ENCODE results near the gene OTOA.

Gene OTOA

DNA sequence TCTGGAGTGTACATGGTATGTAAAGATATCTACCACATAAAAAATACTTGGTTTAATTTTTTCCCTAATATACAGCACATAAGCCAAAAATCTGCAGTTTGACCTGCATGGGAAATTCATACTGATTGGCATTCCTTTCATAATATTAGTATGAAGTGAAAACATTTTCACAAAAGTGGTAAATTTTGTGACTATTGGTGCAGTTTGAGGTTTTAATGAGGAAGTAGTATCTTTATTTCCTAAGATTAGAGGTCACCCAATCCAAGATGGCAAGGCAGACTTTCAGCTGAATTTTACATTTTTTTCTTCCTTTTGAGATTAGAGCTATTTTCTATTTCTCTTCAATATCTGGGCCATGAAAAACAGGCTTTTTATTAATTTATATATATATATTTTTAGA lies 43.2 kb upstream of the OTOA start:
- Histone ChIP-seq H3K79me2 (ENCODE audit: control insufficient read depth, insufficient read depth, low read length) (peaks cover 7% of the 10 kb centered on the region), H3K27me3 (ENCODE audit: insufficient read depth, low read length, poor library complexity) (no peaks in the 10 kb centered on the region), H4K8ac (ENCODE audit: low read depth, low read length) (no peak overlapping the region), H4K5ac (ENCODE audit: low read length) (no peak overlapping the region), H3K4me3 (ENCODE audit: low read length) (no peak overlapping the region), H3K9ac (ENCODE audit: low read length) (no peak overlapping the region), H2AK5ac (ENCODE audit: low read length) (no peak overlapping the region), H3K23ac (ENCODE audit: low read length) (no peak overlapping the region), H3K4ac (ENCODE audit: low read depth, low read length) (no peak overlapping the region), H3K27ac (ENCODE audit: low read depth, low read length) (no peak overlapping the region), H3K79me1 (ENCODE audit: low read length) (peaks cover 5% of the 10 kb centered on the region), H3K36me3 (ENCODE audit: control insufficient read depth, insufficient read depth, low read length) (no peaks in the 10 kb centered on the region), H3K4me1 (ENCODE audit: control insufficient read depth, low read depth, low read length) (no peaks in the 10 kb centered on the region), H2BK120ac (ENCODE audit: low read depth, low read length) (no peak overlapping the region), H2BK5ac (ENCODE audit: low read length) (no peak overlapping the region), H2BK15ac (replicated peaks; ENCODE audit: low read depth) (no peak overlapping the region), H3K56ac (ENCODE audit: low read length) (no peak overlapping the region), H3K4me2 (ENCODE audit: low read length) (no peak overlapping the region), H3K18ac (ENCODE audit: low read length) (no peak overlapping the region)
- no peak for DNase-seq

- H3K36me3 ChIP-seq (ENCODE audit: control insufficient read depth, insufficient read depth, low read length), result no peaks in the 10 kb centered on the region
- no peak overlapping the region for H3K23ac ChIP-seq (ENCODE audit: low read length)
- no peak overlapping the region for H2BK5ac ChIP-seq (ENCODE audit: low read length)
These were observed 41.2 kb upstream of the OTOA start for GRCh38 chr16:21622545-21622944.

GRCh38 chr16:21625026-21625425 lies 38.7 kb upstream of the OTOA start:
- no CpG with 5 or more reads among the region's 1 CpG for WGBS (ENCODE audit: extremely low coverage, insufficient coverage, low lambda C conversion rate)
- Histone ChIP-seq H3K23ac (ENCODE audit: low read length) (no peak overlapping the region), H2BK5ac (ENCODE audit: low read length) (no peak overlapping the region), H3K4me1 (ENCODE audit: control insufficient read depth, low read depth, low read length) (no peaks in the 10 kb centered on the region), H3K4ac (ENCODE audit: low read depth, low read length) (no peak overlapping the region), H4K8ac (ENCODE audit: low read depth, low read length) (no peak overlapping the region), H3K79me1 (ENCODE audit: low read length) (no peaks in the 10 kb centered on the region), H3K4me3 (ENCODE audit: low read length) (no peak overlapping the region), H3K56ac (ENCODE audit: low read length) (no peak overlapping the region), H3K9ac (ENCODE audit: low read length) (no peak overlapping the region), H3K18ac (ENCODE audit: low read length) (no peak overlapping the region), H3K27ac (ENCODE audit: low read depth, low read length) (no peak overlapping the region), H2AK5ac (ENCODE audit: low read length) (no peak overlapping the region), H2BK120ac (ENCODE audit: low read depth, low read length) (no peak overlapping the region), H4K5ac (ENCODE audit: low read length) (no peak overlapping the region), H3K36me3 (ENCODE audit: control insufficient read depth, insufficient read depth, low read length) (peaks cover 2% of the 10 kb centered on the region), H3K4me2 (ENCODE audit: low read length) (no peak overlapping the region), H3K79me2 (ENCODE audit: control insufficient read depth, insufficient read depth, low read length) (no peaks in the 10 kb centered on the region), H2BK15ac (replicated peaks; ENCODE audit: low read depth) (no peak overlapping the region), H3K27me3 (ENCODE audit: insufficient read depth, low read length, poor library complexity) (no peaks in the 10 kb centered on the region)
- DNase-seq, result no peak

More at GRCh38 chr16:21622545-21622944, 41.2 kb upstream of the OTOA start:
- Histone ChIP-seq H4K5ac (ENCODE audit: low read length) (no peak overlapping the region), H2BK120ac (ENCODE audit: low read depth, low read length) (no peak overlapping the region), H3K4me1 (ENCODE audit: control insufficient read depth, low read depth, low read length) (no peaks in the 10 kb centered on the region), H3K79me2 (ENCODE audit: control insufficient read depth, insufficient read depth, low read length) (no peaks in the 10 kb centered on the region), H3K4me3 (ENCODE audit: low read length) (no peak overlapping the region), H3K9ac (ENCODE audit: low read length) (no peak overlapping the region), H3K27ac (ENCODE audit: low read depth, low read length) (no peak overlapping the region), H3K18ac (ENCODE audit: low read length) (no peak overlapping the region), H3K79me1 (ENCODE audit: low read length) (no peaks in the 10 kb centered on the region), H3K56ac (ENCODE audit: low read length) (no peak overlapping the region), H3K4me2 (ENCODE audit: low read length) (no peak overlapping the region), H4K8ac (ENCODE audit: low read depth, low read length) (no peak overlapping the region), H3K4ac (ENCODE audit: low read depth, low read length) (no peak overlapping the region), H2AK5ac (ENCODE audit: low read length) (no peak overlapping the region), H2BK15ac (replicated peaks; ENCODE audit: low read depth) (no peak overlapping the region), H3K27me3 (ENCODE audit: insufficient read depth, low read length, poor library complexity) (no peaks in the 10 kb centered on the region)
- DNase-seq, result no peak
- WGBS (ENCODE audit: extremely low coverage, insufficient coverage, low lambda C conversion rate), result no CpG with 5 or more reads among the region's 1 CpG

DNA sequence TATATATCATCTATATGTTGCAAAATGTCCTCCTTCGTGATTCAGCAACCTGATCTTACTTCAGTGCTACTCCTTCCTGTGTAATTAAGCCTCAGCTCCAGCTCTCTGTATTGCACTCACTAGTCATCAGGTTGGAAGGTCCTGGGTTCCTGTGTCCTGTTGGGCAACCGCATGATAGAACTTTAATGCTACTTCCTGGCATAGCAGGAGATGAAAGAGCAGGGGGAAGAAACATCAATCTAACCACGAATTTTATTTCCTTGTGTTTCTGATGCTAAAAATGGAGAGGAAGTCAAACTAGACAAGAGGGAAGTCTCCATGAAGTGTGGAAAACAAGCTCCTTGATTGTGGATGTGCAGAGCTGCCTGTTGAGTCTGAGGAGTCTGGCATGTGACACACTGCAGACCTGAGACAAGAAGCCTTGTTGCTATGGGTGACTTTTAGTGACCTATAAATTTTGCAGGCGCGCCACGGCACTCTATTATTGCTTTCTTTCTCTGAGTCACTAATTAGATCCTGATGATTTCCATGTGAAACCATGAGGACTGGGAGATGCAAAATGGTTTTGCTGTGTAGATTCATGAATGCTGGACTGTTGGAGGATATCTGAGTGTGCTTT lies 37.0 kb upstream of the OTOA start:
- H3K4ac ChIP-seq (ENCODE audit: low read depth, low read length), result no peak overlapping the region
- no CpG with 5 or more reads among the region's 6 CpGs for WGBS (ENCODE audit: extremely low coverage, insufficient coverage, low lambda C conversion rate)
- no peak overlapping the region for H2BK120ac ChIP-seq (ENCODE audit: low read depth, low read length)
- no peaks in the 10 kb centered on the region for H3K79me2 ChIP-seq (ENCODE audit: control insufficient read depth, insufficient read depth, low read length)
- no peak overlapping the region for H3K18ac ChIP-seq (ENCODE audit: low read length)
- H3K27ac ChIP-seq (ENCODE audit: low read depth, low read length), result no peak overlapping the region
- no peak overlapping the region for H3K4me2 ChIP-seq (ENCODE audit: low read length)
- no peak overlapping the region for H2BK15ac ChIP-seq (replicated peaks; ENCODE audit: low read depth)
- H3K9ac ChIP-seq (ENCODE audit: low read length), result no peak overlapping the region
- no peak overlapping the region for H3K4me3 ChIP-seq (ENCODE audit: low read length)
- DNase-seq, result no peak
- no peak overlapping the region for H4K5ac ChIP-seq (ENCODE audit: low read length)
- no peak overlapping the region for H4K8ac ChIP-seq (ENCODE audit: low read depth, low read length)
- H3K4me1 ChIP-seq (ENCODE audit: control insufficient read depth, low read depth, low read length), result no peaks in the 10 kb centered on the region
- no peak overlapping the region for H3K56ac ChIP-seq (ENCODE audit: low read length)
- no peak overlapping the region for H2BK5ac ChIP-seq (ENCODE audit: low read length)
- H2AK5ac ChIP-seq (ENCODE audit: low read length), result no peak overlapping the region
- H3K27me3 ChIP-seq (ENCODE audit: insufficient read depth, low read length, poor library complexity), result no peaks in the 10 kb centered on the region
- H3K36me3 ChIP-seq (ENCODE audit: control insufficient read depth, insufficient read depth, low read length), result peaks cover 2% of the 10 kb centered on the region
- no peak overlapping the region for H3K23ac ChIP-seq (ENCODE audit: low read length)
- H3K79me1 ChIP-seq (ENCODE audit: low read length), result no peaks in the 10 kb centered on the region

GRCh38 chr16:21628121-21628726 lies 35.5 kb upstream of the OTOA start:
- no CpG with 5 or more reads among the region's 5 CpGs for WGBS (ENCODE audit: extremely low coverage, insufficient coverage, low lambda C conversion rate)
- no peak overlapping the region for H3K9ac ChIP-seq (ENCODE audit: low read length)
- H3K79me1 ChIP-seq (ENCODE audit: low read length), result no peaks in the 10 kb centered on the region
- H2BK15ac ChIP-seq (replicated peaks; ENCODE audit: low read depth), result no peak overlapping the region
- no peaks in the 10 kb centered on the region for H3K27me3 ChIP-seq (ENCODE audit: insufficient read depth, low read length, poor library complexity)
- H3K4ac ChIP-seq (ENCODE audit: low read depth, low read length), result no peak overlapping the region
- H3K4me1 ChIP-seq (ENCODE audit: control insufficient read depth, low read depth, low read length), result no peaks in the 10 kb centered on the region
- H2BK120ac ChIP-seq (ENCODE audit: low read depth, low read length), result no peak overlapping the region
- no peak overlapping the region for H4K8ac ChIP-seq (ENCODE audit: low read depth, low read length)
- no peaks in the 10 kb centered on the region for H3K79me2 ChIP-seq (ENCODE audit: control insufficient read depth, insufficient read depth, low read length)
- no peak for DNase-seq
- H4K5ac ChIP-seq (ENCODE audit: low read length), result no peak overlapping the region
- no peak overlapping the region for H2BK5ac ChIP-seq (ENCODE audit: low read length)
- H3K4me2 ChIP-seq (ENCODE audit: low read length), result no peak overlapping the region
- no peak overlapping the region for H3K4me3 ChIP-seq (ENCODE audit: low read length)
- H2AK5ac ChIP-seq (ENCODE audit: low read length), result no peak overlapping the region
- H3K23ac ChIP-seq (ENCODE audit: low read length), result no peak overlapping the region
- no peak overlapping the region for H3K56ac ChIP-seq (ENCODE audit: low read length)
- no peak overlapping the region for H3K18ac ChIP-seq (ENCODE audit: low read length)
- H3K27ac ChIP-seq (ENCODE audit: low read depth, low read length), result no peak overlapping the region
- peaks cover 2% of the 10 kb centered on the region for H3K36me3 ChIP-seq (ENCODE audit: control insufficient read depth, insufficient read depth, low read length)

DNA sequence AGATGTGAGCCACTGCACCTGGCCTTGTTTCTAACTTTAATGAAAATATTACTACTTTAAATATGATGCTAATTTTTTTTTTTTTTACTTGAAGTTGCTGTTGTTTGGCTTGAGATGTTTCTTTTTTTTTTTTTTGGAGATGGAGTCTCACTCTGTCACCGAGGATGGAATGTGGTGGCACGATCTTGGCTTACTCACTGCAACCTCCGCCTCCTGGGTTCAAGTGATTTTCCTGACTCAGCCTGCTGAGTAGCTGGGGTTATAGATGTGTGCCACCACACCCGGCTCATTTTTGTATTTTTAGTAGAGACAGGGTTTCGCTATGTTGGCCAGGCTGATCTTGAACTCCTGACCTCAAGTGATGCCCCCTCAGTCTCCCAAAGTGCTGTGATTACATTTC lies 35.0 kb upstream of the OTOA start:
- no peak overlapping the region for H3K4me2 ChIP-seq (ENCODE audit: low read length)
- no peak overlapping the region for H3K9ac ChIP-seq (ENCODE audit: low read length)
- no CpG with 5 or more reads among the region's 5 CpGs for WGBS (ENCODE audit: extremely low coverage, insufficient coverage, low lambda C conversion rate)
- H3K4ac ChIP-seq (ENCODE audit: low read depth, low read length), result no peak overlapping the region
- H3K36me3 ChIP-seq (ENCODE audit: control insufficient read depth, insufficient read depth, low read length), result peaks cover 2% of the 10 kb centered on the region
- H3K79me2 ChIP-seq (ENCODE audit: control insufficient read depth, insufficient read depth, low read length), result no peaks in the 10 kb centered on the region
- no peak overlapping the region for H2BK5ac ChIP-seq (ENCODE audit: low read length)
- no peak overlapping the region for H3K56ac ChIP-seq (ENCODE audit: low read length)
- no peak overlapping the region for H4K5ac ChIP-seq (ENCODE audit: low read length)
- no peak overlapping the region for H2BK120ac ChIP-seq (ENCODE audit: low read depth, low read length)
- no peaks in the 10 kb centered on the region for H3K79me1 ChIP-seq (ENCODE audit: low read length)
- no peak overlapping the region for H3K23ac ChIP-seq (ENCODE audit: low read length)
- no peak overlapping the region for H3K18ac ChIP-seq (ENCODE audit: low read length)
- H4K8ac ChIP-seq (ENCODE audit: low read depth, low read length), result no peak overlapping the region
- H3K27me3 ChIP-seq (ENCODE audit: insufficient read depth, low read length, poor library complexity), result no peaks in the 10 kb centered on the region
- H3K4me1 ChIP-seq (ENCODE audit: control insufficient read depth, low read depth, low read length), result no peaks in the 10 kb centered on the region
- H2BK15ac ChIP-seq (replicated peaks; ENCODE audit: low read depth), result no peak overlapping the region
- no peak overlapping the region for H3K27ac ChIP-seq (ENCODE audit: low read depth, low read length)
- DNase-seq, result no peak
- H2AK5ac ChIP-seq (ENCODE audit: low read length), result no peak overlapping the region
- no peak overlapping the region for H3K4me3 ChIP-seq (ENCODE audit: low read length)

All from mesendoderm (in vitro differentiated cells).